Hypothalamus (tissue), 51 donors: Measurements from ENCODE around the gene AKR1E2.

Source experiments
- DNase-seq, 51 donors: peaks; one replicate each; lab custom pipeline; 2025; lab: John Stamatoyannopoulos, UW

AKR1E2 gene

GRCh38 chr10:4825868-4826791, at the start of gene AKR1E2:
Gene AKR1E2 (plus strand): TSS chr10:4826207. CDS start chr10:4826325, 118 bp downstream.
- DNase-seq: peak in 44 of 51 donors; percentile 10 to 79 (median 48)

GRCh38 chr10:4776234-4776638, 49.8 kb upstream of the AKR1E2 start:
- DNase-seq: no peak

GRCh38 chr10:4778761-4779160, 47.2 kb upstream of the AKR1E2 start:
- DNase-seq: no peak

GRCh38 chr10:4780091-4780490, 45.9 kb upstream of the AKR1E2 start:
- DNase-seq: no peak

- DNase-seq: no peak
Observed at GRCh38 chr10:4780782-4781181, 45.2 kb upstream of the AKR1E2 start.

- DNase-seq: no peak
Observed at GRCh38 chr10:4781955-4782354, 44.1 kb upstream of the AKR1E2 start.

GRCh38 chr10:4784667-4785333, 41.2 kb upstream of the AKR1E2 start:
- DNase-seq: no peak

- DNase-seq: no peak
Observed at GRCh38 chr10:4786043-4786839, 39.8 kb upstream of the AKR1E2 start.

- no peak for DNase-seq
Observed at GRCh38 chr10:4790045-4790444, 36.0 kb upstream of the AKR1E2 start.

GRCh38 chr10:4790922-4791321, 35.1 kb upstream of the AKR1E2 start:
- DNase-seq: no peak

GRCh38 chr10:4792381-4792780, 33.6 kb upstream of the AKR1E2 start:
- no peak for DNase-seq

GRCh38 chr10:4801405-4801804, 24.6 kb upstream of the AKR1E2 start:
- no peak for DNase-seq

GRCh38 chr10:4802711-4803487, 23.1 kb upstream of the AKR1E2 start:
- DNase-seq: no peak

GRCh38 chr10:4803822-4804221, 22.2 kb upstream of the AKR1E2 start:
- no peak for DNase-seq

GRCh38 chr10:4804465-4804864, 21.5 kb upstream of the AKR1E2 start:
- DNase-seq: no peak

GRCh38 chr10:4806534-4806933, 19.5 kb upstream of the AKR1E2 start:
- no peak for DNase-seq

GRCh38 chr10:4807761-4808507, 18.1 kb upstream of the AKR1E2 start:
- no peak for DNase-seq

GRCh38 chr10:4809156-4809555, 16.9 kb upstream of the AKR1E2 start:
- DNase-seq: no peak

- no peak for DNase-seq
Observed at GRCh38 chr10:4810092-4810491, 15.9 kb upstream of the AKR1E2 start.

GRCh38 chr10:4812046-4812445, 14.0 kb upstream of the AKR1E2 start:
- no peak for DNase-seq
